ENCODE measurements around the gene SPATA18.

Gene SPATA18

DNA sequence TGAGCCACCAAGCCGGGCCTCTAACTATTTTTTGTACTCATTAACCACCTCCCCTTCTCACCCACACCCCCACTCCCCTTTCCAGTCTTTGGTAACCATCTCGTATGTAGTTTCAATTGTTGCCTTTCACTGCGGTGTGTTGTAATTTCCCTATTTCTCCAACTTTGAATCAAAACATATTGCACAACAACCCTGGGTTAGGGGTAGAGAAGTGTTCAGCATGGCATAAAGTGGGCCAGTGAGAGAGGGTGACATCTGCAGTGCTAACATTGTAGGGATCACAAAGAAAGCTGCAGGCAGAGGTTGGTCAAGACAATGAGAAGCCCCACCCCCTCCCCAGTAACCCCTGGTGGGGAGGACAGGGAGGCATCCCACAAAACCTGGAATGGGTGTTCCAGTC lies 92.7 kb downstream of the SPATA18 start:
- no peak for DNase-seq (ENCODE audit: low read depth)
- no peak overlapping the region for H3K4me3 ChIP-seq (ENCODE audit: low read depth, low read length)
- TF ChIP-seq, protein P1, sequence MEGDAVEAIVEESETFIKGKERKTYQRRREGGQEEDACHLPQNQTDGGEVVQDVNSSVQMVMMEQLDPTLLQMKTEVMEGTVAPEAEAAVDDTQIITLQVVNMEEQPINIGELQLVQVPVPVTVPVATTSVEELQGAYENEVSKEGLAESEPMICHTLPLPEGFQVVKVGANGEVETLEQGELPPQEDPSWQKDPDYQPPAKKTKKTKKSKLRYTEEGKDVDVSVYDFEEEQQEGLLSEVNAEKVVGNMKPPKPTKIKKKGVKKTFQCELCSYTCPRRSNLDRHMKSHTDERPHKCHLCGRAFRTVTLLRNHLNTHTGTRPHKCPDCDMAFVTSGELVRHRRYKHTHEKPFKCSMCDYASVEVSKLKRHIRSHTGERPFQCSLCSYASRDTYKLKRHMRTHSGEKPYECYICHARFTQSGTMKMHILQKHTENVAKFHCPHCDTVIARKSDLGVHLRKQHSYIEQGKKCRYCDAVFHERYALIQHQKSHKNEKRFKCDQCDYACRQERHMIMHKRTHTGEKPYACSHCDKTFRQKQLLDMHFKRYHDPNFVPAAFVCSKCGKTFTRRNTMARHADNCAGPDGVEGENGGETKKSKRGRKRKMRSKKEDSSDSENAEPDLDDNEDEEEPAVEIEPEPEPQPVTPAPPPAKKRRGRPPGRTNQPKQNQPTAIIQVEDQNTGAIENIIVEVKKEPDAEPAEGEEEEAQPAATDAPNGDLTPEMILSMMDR (conservative IDR thresholded peaks at IDR 0.05; ENCODE audit: low read depth, low read length) = no peak

DNA sequence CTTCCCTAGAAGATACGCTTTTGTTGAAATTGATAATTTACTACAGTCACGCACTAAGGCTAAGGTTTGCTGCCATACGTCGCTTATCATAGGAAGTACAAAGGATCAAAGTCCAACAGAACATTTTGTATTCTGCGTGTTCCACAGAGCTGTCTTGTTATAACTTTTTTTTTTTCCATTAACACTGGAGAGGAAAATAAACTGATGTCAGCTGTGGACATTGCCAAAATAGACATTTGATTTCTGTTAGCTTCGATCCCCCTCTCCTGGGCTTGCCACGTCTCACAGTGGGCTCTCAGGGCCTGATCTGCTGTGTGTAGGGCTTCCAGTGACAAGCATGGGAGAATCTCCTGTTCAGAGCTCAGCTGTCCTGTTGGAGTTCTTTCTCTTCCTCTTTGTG lies 93.3 kb downstream of the SPATA18 start:
- no peak for DNase-seq (ENCODE audit: low read depth)
- TF ChIP-seq, protein P1 (conservative IDR thresholded peaks at IDR 0.05; ENCODE audit: low read depth, low read length) = no peak
- H3K4me3 ChIP-seq (ENCODE audit: low read depth, low read length) = no peak overlapping the region

Measured in choroid plexus epithelial cell (primary cell).